HepG2 (cell line): ENCODE data around the gene TPSB2. TPM values are rescaled to one million over a fixed set of nuclear protein-coding genes. Genes with fewer than 3 reads are reported as not detected.
A peak's percentile ranks its signal among the peaks of the same experiment; 100 is the strongest.

ENCODE experiments used
- ARID2 ChIP-seq: sonication (generic); formaldehyde crosslinking; IDR thresholded peaks from 2 replicates; pipeline ENCODE4 v1.8.1; 2022; ENCODE audit warnings: mild to moderate bottlenecking, missing genetic modification reagents, borderline replicate concordance
- CHCHD3 ChIP-seq: sonication (generic); formaldehyde crosslinking; IDR thresholded peaks from 2 replicates; pipeline ENCODE4 v1.8.0; 2022; ENCODE audit warnings: mild to moderate bottlenecking, missing genetic modification reagents, moderate library complexity
- FUBP1 ChIP-seq: sonication (generic); formaldehyde crosslinking; IDR thresholded peaks from 2 replicates; pipeline ENCODE4 v1.5.1; 2020; ENCODE audit warnings: missing genetic modification reagents, mild to moderate bottlenecking, borderline replicate concordance
- HDAC1 ChIP-seq: sonication (generic); formaldehyde crosslinking; IDR thresholded peaks from 2 replicates; pipeline ENCODE4 v1.5.1; 2020; ENCODE audit warnings: mild to moderate bottlenecking, missing genetic modification reagents
- KDM5B ChIP-seq: sonication (generic); formaldehyde crosslinking; IDR thresholded peaks from 2 replicates; pipeline ENCODE4 v1.4.0; 2020; ENCODE audit warnings: missing genetic modification reagents, mild to moderate bottlenecking, borderline replicate concordance
- MXD4 ChIP-seq: IDR thresholded peaks from 2 replicates; pipeline ENCODE4 v1.6.1; 2016; ENCODE audit warnings: mild to moderate bottlenecking, missing biosample characterization, missing genetic modification reagents
- NFE2 ChIP-seq: sonication (generic); formaldehyde crosslinking; IDR thresholded peaks from 2 replicates; pipeline ENCODE4 v1.4.0; 2020; ENCODE audit warnings: missing genetic modification reagents
- NFE2L2 ChIP-seq: fragments of 150-350 bp; IDR thresholded peaks from 2 replicates; pipeline ENCODE4 v1.6.1; 2014; ENCODE audit warnings: low read length
- NFYB ChIP-seq: sonication (generic); formaldehyde crosslinking; IDR thresholded peaks from 2 replicates; pipeline ENCODE4 v1.4.0; 2020; ENCODE audit warnings: missing genetic modification reagents
- PAF1 ChIP-seq: IDR thresholded peaks from 2 replicates; pipeline ENCODE4 v1.6.1; 2016; ENCODE audit warnings: missing genetic modification reagents, missing compliant biosample characterization
- REL ChIP-seq: sonication (generic); formaldehyde crosslinking; conservative IDR thresholded peaks from 2 replicates; pipeline ENCODE4 v1.8.0; 2022; ENCODE audit warnings: mild to moderate bottlenecking, missing genetic modification reagents, moderate library complexity
- SATB2 ChIP-seq: sonication (generic); formaldehyde crosslinking; IDR thresholded peaks from 2 replicates; pipeline ENCODE4 v1.5.0; 2020; ENCODE audit warnings: missing genetic modification reagents
- SMAD3 ChIP-seq: sonication (generic); formaldehyde crosslinking; IDR thresholded peaks from 2 replicates; pipeline ENCODE4 v1.4.0; 2020; ENCODE audit warnings: missing genetic modification reagents
- SRF ChIP-seq: IDR thresholded peaks from 2 replicates; pipeline ENCODE4 v1.6.1; 2011; ENCODE audit warnings: mild to moderate bottlenecking, low read depth, low read length, moderate library complexity
- ZBTB43 ChIP-seq: sonication (generic); formaldehyde crosslinking; conservative IDR thresholded peaks from 2 replicates; pipeline ENCODE4 v1.4.0; 2020; ENCODE audit warnings: missing genetic modification reagents
- ZBTB7A ChIP-seq: sonication (generic); formaldehyde crosslinking; IDR thresholded peaks from 2 replicates; pipeline ENCODE4 v1.8.0; 2022; ENCODE audit warnings: mild to moderate bottlenecking, missing genetic modification reagents
- ZEB1 ChIP-seq: IDR thresholded peaks from 2 replicates; pipeline ENCODE4 v1.6.1; 2012; ENCODE audit warnings: mild to moderate bottlenecking, low read depth, inconsistent platforms; ENCODE audit not compliant: insufficient replicate concordance
- ZFP37 ChIP-seq: sonication (generic); formaldehyde crosslinking; IDR thresholded peaks from 2 replicates; pipeline ENCODE4 v1.4.0; 2020; ENCODE audit warnings: missing genetic modification reagents, borderline replicate concordance
- ZNF383 ChIP-seq: sonication (generic); formaldehyde crosslinking; IDR thresholded peaks from 2 replicates; pipeline ENCODE4 v1.4.0; 2020; ENCODE audit warnings: missing genetic modification reagents, mild to moderate bottlenecking, borderline replicate concordance
- ZNF431 ChIP-seq: sonication (generic); formaldehyde crosslinking; IDR thresholded peaks from 2 replicates; pipeline ENCODE4 v1.9.0; 2022; ENCODE audit warnings: missing genetic modification reagents, low read depth, mild to moderate bottlenecking, borderline replicate concordance
- ZNF569 ChIP-seq: sonication (generic); formaldehyde crosslinking; IDR thresholded peaks from 2 replicates; pipeline ENCODE4 v1.5.0; 2020; ENCODE audit warnings: mild to moderate bottlenecking, missing genetic modification reagents, moderate library complexity, borderline replicate concordance
- ZNF850 ChIP-seq: sonication (generic); formaldehyde crosslinking; conservative IDR thresholded peaks from 2 replicates; pipeline ENCODE4 v1.9.0; 2021; ENCODE audit warnings: mild to moderate bottlenecking, missing genetic modification reagents
- polyA plus RNA-seq, 8 experiments: library from polyadenylated mRNA; depleted of rRNA in 3 of 8; stranded (reverse) in 7 of 8; unstranded in 1 of 8; fragments of >200 nt; fragmentation: Illumina TruSeq in 4 of 8; extraction: Trizol in 4 of 8; gene quantifications; 2 replicates each; pipeline versions ENCODE4 v1.2.1 to v1.2.3, GENCODE V29; 2011 to 2016; ENCODE audit warnings: low read depth in 4 of 8, missing spikeins in 1 of 8, mixed read lengths in 1 of 8; ENCODE audit not compliant: insufficient read depth in 1 of 8
- total RNA-seq, 5 experiments: library from RNA; depleted of rRNA; stranded (reverse); fragments of >200 nt; fragmentation: Illumina TruSeq; extraction: Trizol; gene quantifications; 2 replicates each; pipeline ENCODE4 v1.2.3, GENCODE V29; 2016; ENCODE audit warnings: low read depth in 1 of 5
- TF ChIP-seq, protein P1 (sequence below): sonication (generic); formaldehyde crosslinking; IDR thresholded peaks from 2 replicates; pipeline ENCODE4 v1.4.0; 2020; ENCODE audit warnings: low read depth, missing genetic modification reagents
- TF ChIP-seq, protein P2 (sequence below): sonication (generic); formaldehyde crosslinking; IDR thresholded peaks from 2 replicates; pipeline ENCODE4 v1.8.1; 2023; ENCODE audit warnings: missing genetic modification reagents, mild to moderate bottlenecking, borderline replicate concordance

Gene TPSB2
- total and polyA plus RNA-seq, 2 of the 13 experiments (the other 11 are each of a cell fraction or from before 2014, with no cell fraction given) = not detected

DNA sequence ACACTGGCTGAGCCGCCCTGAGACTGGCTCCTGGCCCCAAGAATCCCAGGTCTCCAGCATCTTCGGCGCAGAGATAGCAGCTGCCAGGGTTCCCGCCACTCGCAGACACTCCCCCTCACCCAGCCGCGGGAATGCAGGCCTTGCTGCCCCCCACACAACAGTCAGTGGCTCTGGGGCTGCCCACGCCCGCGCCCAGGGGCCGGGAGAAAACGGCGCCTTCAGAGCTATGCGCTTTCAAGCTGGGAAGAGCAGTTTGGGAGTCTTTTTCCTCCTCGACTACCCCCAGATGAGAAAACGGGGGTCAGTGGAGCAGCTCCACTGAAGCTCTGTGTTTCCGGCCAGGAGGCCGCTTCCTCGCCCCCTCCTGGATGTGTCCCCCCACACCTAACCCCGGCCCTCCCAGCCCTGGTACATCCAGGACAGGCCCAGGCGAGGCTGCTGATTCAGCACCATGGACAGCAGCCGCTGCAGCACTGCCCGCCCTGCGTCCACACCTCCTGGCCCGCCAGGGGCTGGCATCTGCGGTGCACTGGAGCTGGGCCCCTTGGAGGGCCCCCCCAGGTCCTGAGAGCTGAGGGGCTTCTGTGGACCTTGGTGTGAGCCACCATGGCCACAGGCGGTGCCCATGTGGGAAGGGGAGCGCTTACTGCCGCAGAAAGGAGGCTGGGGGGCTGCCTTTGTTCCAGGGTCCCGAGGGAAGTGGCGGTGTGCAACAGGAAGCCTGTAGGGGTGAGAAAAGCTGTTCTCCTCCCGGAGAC, 41.4 kb downstream of the TPSB2 start (continued):
- TF ChIP-seq ZFP37 (CRISPR knock-in tag) = 0 out of 2 replicates have a peak, but pooled peaks have one; percentile 43
- peak; percentile 75; the same call in 1 of the 2 replicates for TF ChIP-seq KDM5B (CRISPR knock-in tag)
- TF ChIP-seq CHCHD3 = no peak
- TF ChIP-seq SMAD3 = peak; percentile 90
- TF ChIP-seq HDAC1 (CRISPR knock-in tag) = no peak
- TF ChIP-seq FUBP1 (CRISPR knock-in tag) = no peak
- TF ChIP-seq ZEB1 = no peak
- TF ChIP-seq NFE2L2 = no peak
- no peak for TF ChIP-seq NFYB
- 0 out of 2 replicates have a peak, but pooled peaks have one; percentile 19 for TF ChIP-seq ZBTB7A
- TF ChIP-seq, protein P1, sequence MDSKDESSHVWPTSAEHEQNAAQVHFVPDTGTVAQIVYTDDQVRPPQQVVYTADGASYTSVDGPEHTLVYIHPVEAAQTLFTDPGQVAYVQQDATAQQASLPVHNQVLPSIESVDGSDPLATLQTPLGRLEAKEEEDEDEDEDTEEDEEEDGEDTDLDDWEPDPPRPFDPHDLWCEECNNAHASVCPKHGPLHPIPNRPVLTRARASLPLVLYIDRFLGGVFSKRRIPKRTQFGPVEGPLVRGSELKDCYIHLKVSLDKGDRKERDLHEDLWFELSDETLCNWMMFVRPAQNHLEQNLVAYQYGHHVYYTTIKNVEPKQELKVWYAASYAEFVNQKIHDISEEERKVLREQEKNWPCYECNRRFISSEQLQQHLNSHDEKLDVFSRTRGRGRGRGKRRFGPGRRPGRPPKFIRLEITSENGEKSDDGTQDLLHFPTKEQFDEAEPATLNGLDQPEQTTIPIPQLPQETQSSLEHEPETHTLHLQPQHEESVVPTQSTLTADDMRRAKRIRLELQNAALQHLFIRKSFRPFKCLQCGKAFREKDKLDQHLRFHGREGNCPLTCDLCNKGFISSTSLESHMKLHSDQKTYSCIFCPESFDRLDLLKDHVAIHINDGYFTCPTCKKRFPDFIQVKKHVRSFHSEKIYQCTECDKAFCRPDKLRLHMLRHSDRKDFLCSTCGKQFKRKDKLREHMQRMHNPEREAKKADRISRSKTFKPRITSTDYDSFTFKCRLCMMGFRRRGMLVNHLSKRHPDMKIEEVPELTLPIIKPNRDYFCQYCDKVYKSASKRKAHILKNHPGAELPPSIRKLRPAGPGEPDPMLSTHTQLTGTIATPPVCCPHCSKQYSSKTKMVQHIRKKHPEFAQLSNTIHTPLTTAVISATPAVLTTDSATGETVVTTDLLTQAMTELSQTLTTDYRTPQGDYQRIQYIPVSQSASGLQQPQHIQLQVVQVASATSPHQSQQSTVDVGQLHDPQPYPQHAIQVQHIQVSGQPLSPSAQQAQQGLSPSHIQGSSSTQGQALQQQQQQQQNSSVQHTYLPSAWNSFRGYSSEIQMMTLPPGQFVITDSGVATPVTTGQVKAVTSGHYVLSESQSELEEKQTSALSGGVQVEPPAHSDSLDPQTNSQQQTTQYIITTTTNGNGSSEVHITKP = no peak
- TF ChIP-seq PAF1 (CRISPR knock-in tag) = no peak
- TF ChIP-seq ZNF569 (CRISPR knock-in tag) = no peak
- TF ChIP-seq NFE2 = no peak
- no peak; the same call in 1 of the 2 replicates for TF ChIP-seq MXD4 (CRISPR knock-in tag)
- TF ChIP-seq SATB2 = peak; percentile 90
- no peak for TF ChIP-seq ZNF383 (CRISPR knock-in tag)
- TF ChIP-seq ZNF850 (CRISPR knock-in tag) = no peak
- TF ChIP-seq SRF = no peak
- TF ChIP-seq, protein P2, sequence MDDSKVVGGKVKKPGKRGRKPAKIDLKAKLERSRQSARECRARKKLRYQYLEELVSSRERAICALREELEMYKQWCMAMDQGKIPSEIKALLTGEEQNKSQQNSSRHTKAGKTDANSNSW (CRISPR knock-in tag) = no peak
- TF ChIP-seq REL (CRISPR knock-in tag) = 0 out of 2 replicates have a peak, but pooled peaks have one; percentile 70
- peak; percentile 78 for TF ChIP-seq ZBTB43 (CRISPR knock-in tag)
- 0 out of 2 replicates have a peak, but pooled peaks have one; percentile 67 for TF ChIP-seq ZNF431 (CRISPR knock-in tag)
- TF ChIP-seq ARID2 (CRISPR knock-in tag) = no peak
